GM06990 (cell line): ENCODE data around the gene FES.

Source experiments
- DNase-seq: peaks from one replicate; pipeline ENCODE4 v3.0.0-alpha.2; 2011; ENCODE audit not compliant: insufficient read length; ENCODE audit errors: extremely low read depth
- H3K27me3 ChIP-seq: replicated peaks from 2 replicates; pipeline ENCODE4 v1.6.0; 2011; ENCODE audit warnings: low read length; ENCODE audit not compliant: control insufficient read depth, insufficient read depth
- H3K36me3 ChIP-seq: 2 replicates; pipeline ENCODE4 v1.5.1; 2011; ENCODE audit warnings: low read length; ENCODE audit not compliant: control insufficient read depth, insufficient read depth
- H3K4me3 ChIP-seq: replicated peaks from 2 replicates; pipeline ENCODE4 v1.5.1; 2011; ENCODE audit warnings: low read depth, mild to moderate bottlenecking, control low read depth, low read length
- TF ChIP-seq, protein P1 (sequence below): IDR thresholded peaks from 2 replicates; pipeline ENCODE4 v1.5.1; 2011; ENCODE audit warnings: low read length, control low read depth, mild to moderate bottlenecking, inconsistent platforms; ENCODE audit not compliant: insufficient read depth, poor library complexity, severe bottlenecking

FES gene

GRCh38 chr15:90883976-90884718, at the start of gene FES:
Gene FES, plus strand, starts transcription at chr15:90884504. Its CDS starts 542 bp downstream, at chr15:90885046.
- TF ChIP-seq, protein P1, sequence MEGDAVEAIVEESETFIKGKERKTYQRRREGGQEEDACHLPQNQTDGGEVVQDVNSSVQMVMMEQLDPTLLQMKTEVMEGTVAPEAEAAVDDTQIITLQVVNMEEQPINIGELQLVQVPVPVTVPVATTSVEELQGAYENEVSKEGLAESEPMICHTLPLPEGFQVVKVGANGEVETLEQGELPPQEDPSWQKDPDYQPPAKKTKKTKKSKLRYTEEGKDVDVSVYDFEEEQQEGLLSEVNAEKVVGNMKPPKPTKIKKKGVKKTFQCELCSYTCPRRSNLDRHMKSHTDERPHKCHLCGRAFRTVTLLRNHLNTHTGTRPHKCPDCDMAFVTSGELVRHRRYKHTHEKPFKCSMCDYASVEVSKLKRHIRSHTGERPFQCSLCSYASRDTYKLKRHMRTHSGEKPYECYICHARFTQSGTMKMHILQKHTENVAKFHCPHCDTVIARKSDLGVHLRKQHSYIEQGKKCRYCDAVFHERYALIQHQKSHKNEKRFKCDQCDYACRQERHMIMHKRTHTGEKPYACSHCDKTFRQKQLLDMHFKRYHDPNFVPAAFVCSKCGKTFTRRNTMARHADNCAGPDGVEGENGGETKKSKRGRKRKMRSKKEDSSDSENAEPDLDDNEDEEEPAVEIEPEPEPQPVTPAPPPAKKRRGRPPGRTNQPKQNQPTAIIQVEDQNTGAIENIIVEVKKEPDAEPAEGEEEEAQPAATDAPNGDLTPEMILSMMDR, result no peak
- Histone ChIP-seq H3K4me3 (peak within 1 kb of the TSS; percentile 56), H3K27me3 (no peaks in the 10 kb centered on the region), H3K36me3 (peaks cover 18% of the 10 kb centered on the region)
- DNase-seq, result peak; percentile 36

DNA sequence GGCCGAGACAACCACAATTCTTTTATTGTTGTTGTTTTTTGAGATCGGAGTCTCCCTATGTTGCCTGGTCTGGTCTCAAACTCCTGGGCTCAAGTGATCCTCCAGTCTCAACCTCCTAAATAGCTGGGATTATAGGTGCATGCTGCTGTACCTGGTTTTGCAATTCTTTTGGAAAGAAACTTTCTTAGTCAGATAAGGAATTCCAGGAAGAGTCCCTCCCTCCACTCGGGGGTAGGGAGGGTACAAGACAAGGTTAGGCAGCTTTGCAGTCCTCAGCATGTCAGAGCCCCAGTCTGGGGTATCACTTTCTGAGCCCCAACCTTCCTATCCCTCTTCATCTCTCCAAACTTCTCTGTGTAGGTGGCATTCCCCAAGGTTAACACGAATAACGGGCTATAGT, 49.7 kb upstream of the FES start:
- H3K27me3 ChIP-seq, result no peaks in the 10 kb centered on the region
- H3K4me3 ChIP-seq, result no peak overlapping the region
- no peaks in the 10 kb centered on the region for H3K36me3 ChIP-seq
- DNase-seq, result no peak
- TF ChIP-seq, protein P1, result no peak

GRCh38 chr15:90836296-90836871, 47.9 kb upstream of the FES start:
- TF ChIP-seq, protein P1, result no peak

GRCh38 chr15:90837094-90837493, 47.2 kb upstream of the FES start:
- DNase-seq, result no peak
- no peak overlapping the region for H3K4me3 ChIP-seq
- H3K36me3 ChIP-seq, result no peaks in the 10 kb centered on the region
- H3K27me3 ChIP-seq, result no peaks in the 10 kb centered on the region
- TF ChIP-seq, protein P1, result no peak

More at GRCh38 chr15:90836296-90836871, 47.9 kb upstream of the FES start:
- Histone ChIP-seq H3K4me3 (no peak overlapping the region), H3K36me3 (no peaks in the 10 kb centered on the region), H3K27me3 (no peaks in the 10 kb centered on the region)
- no peak for DNase-seq

DNA sequence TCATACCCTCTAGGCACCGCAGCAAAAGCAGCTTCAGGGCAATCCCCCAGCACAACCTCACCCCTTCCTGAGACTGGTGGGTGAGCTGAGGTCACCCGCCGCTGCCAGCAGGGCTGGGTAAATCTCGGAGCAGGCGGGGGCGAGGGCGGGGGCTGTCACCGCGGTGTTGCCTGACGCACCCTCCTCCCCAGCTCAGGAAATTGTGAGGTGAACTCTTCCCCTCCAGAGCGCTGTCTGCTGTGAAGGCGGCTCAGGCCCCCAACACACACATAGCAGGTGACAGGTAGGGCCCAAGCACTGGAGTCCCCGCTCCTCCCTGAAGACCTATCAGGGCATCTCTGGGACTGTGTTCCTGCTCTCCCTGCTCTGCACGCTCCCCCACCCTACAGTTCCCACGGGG, 46.2 kb upstream of the FES start:
- Histone ChIP-seq H3K27me3 (no peaks in the 10 kb centered on the region), H3K4me3 (no peak overlapping the region), H3K36me3 (no peaks in the 10 kb centered on the region)
- peak; percentile 54 for DNase-seq
- TF ChIP-seq, protein P1, result no peak
